Brain microvascular endothelial cell (primary cell): ENCODE results near the gene ORC3.

Experiments used
- DNase-seq: peaks from one replicate; pipeline ENCODE4 v3.0.0-alpha.2; 2020
- H3K27ac ChIP-seq: fragments of 250-450 bp; sonication (Bioruptor Pico); 2 replicates; pipeline ENCODE4 v1.5.1; 2020; ENCODE audit warnings: mild to moderate bottlenecking, moderate library complexity
- H3K27me3 ChIP-seq: fragments of 250-450 bp; sonication (Bioruptor Pico); replicated peaks from 2 replicates; pipeline ENCODE4 v1.5.1; 2020; ENCODE audit warnings: mild to moderate bottlenecking
- H3K36me3 ChIP-seq: fragments of 250-450 bp; sonication (Bioruptor Pico); replicated peaks from 2 replicates; pipeline ENCODE4 v1.5.1; 2020; ENCODE audit warnings: mild to moderate bottlenecking
- H3K4me3 ChIP-seq: 2 replicates; pipeline ENCODE4 v1.5.1; 2011; ENCODE audit warnings: low read depth, mild to moderate bottlenecking, control low read depth, low read length, moderate library complexity
- in situ Hi-C: cut with HindIII; loops from 2 replicates; pipeline ENCODE4 v1.10.0; 2017; ENCODE audit warnings: low sequenced_read_pairs, low pct_ligation_motif_present
- TF ChIP-seq, protein P1 (sequence below): IDR thresholded peaks from 2 replicates; pipeline ENCODE4 v1.5.1; 2011; ENCODE audit warnings: low read depth, mild to moderate bottlenecking, moderate library complexity, low read length, control low read depth, inconsistent platforms; ENCODE audit errors: missing control alignments

Gene ORC3

GRCh38 chr6:87654875-87655454 is 65.0 kb downstream of the ORC3 start:
- H3K36me3 ChIP-seq = no peaks in the 10 kb centered on the region
- no peak for DNase-seq
- no peaks in the 10 kb centered on the region for H3K27me3 ChIP-seq
- H3K27ac ChIP-seq = no peak overlapping the region
- H3K4me3 ChIP-seq = no peak overlapping the region
- in situ Hi-C loops = no loop called here
- TF ChIP-seq, protein P1, sequence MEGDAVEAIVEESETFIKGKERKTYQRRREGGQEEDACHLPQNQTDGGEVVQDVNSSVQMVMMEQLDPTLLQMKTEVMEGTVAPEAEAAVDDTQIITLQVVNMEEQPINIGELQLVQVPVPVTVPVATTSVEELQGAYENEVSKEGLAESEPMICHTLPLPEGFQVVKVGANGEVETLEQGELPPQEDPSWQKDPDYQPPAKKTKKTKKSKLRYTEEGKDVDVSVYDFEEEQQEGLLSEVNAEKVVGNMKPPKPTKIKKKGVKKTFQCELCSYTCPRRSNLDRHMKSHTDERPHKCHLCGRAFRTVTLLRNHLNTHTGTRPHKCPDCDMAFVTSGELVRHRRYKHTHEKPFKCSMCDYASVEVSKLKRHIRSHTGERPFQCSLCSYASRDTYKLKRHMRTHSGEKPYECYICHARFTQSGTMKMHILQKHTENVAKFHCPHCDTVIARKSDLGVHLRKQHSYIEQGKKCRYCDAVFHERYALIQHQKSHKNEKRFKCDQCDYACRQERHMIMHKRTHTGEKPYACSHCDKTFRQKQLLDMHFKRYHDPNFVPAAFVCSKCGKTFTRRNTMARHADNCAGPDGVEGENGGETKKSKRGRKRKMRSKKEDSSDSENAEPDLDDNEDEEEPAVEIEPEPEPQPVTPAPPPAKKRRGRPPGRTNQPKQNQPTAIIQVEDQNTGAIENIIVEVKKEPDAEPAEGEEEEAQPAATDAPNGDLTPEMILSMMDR = no peak

DNA sequence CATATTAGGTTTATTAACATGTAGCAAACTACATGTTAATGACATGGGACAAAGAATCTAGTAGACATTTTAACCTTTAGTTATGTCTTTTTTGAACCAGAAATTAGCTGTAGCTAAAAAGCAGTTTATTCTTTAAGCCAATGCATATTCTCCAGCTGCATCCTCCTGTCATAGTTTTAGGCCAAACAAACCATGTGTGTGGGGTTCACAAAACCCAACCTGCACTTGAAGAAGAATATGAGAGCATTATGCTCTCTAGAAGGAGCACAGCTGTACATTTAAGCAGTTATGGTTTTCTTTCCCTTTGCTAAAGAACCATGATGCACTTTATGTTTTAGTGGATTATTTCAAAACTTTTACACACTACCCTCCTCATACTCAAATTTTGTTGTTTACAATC is 65.9 kb downstream of the ORC3 start:
- Histone ChIP-seq H3K27ac (no peak overlapping the region), H3K27me3 (no peaks in the 10 kb centered on the region), H3K4me3 (no peak overlapping the region), H3K36me3 (no peaks in the 10 kb centered on the region)
- in situ Hi-C loops = no loop called here
- TF ChIP-seq, protein P1 = no peak
- no peak for DNase-seq

GRCh38 chr6:87656857-87657256 is 66.9 kb downstream of the ORC3 start:
- H3K4me3 ChIP-seq = no peak overlapping the region
- H3K27ac ChIP-seq = no peak overlapping the region
- H3K36me3 ChIP-seq = no peaks in the 10 kb centered on the region
- no peaks in the 10 kb centered on the region for H3K27me3 ChIP-seq
- TF ChIP-seq, protein P1 = no peak
- in situ Hi-C loops = no loop called here
- DNase-seq = no peak

GRCh38 chr6:87658516-87658915 is 68.6 kb downstream of the ORC3 start:
- no peak overlapping the region for H3K4me3 ChIP-seq
- H3K27me3 ChIP-seq = no peaks in the 10 kb centered on the region
- TF ChIP-seq, protein P1 = no peak
- H3K27ac ChIP-seq = no peak overlapping the region
- in situ Hi-C loops = no loop called here
- no peaks in the 10 kb centered on the region for H3K36me3 ChIP-seq
- DNase-seq = no peak

GRCh38 chr6:87660226-87660911 is 70.4 kb downstream of the ORC3 start:
- H3K27ac ChIP-seq = no peak overlapping the region
- TF ChIP-seq, protein P1 = no peak
- H3K27me3 ChIP-seq = no peaks in the 10 kb centered on the region
- H3K4me3 ChIP-seq = no peak overlapping the region
- H3K36me3 ChIP-seq = no peaks in the 10 kb centered on the region
- peak; percentile 70 for DNase-seq
- in situ Hi-C loops = no loop called here

- in situ Hi-C loops = no loop called here
- Histone ChIP-seq H3K4me3 (no peak overlapping the region), H3K27me3 (no peaks in the 10 kb centered on the region), H3K27ac (no peak overlapping the region), H3K36me3 (no peaks in the 10 kb centered on the region)
- TF ChIP-seq, protein P1 = no peak
- no peak for DNase-seq
Observed at GRCh38 chr6:87661016-87661415, 71.1 kb downstream of the ORC3 start.
